NCI-H187 treated with DMSO at 0.1 percent for 48 hours (cell line): ENCODE data around the gene CLEC4G.

Experiments used
- DNase-seq: peaks from one replicate; lab custom pipeline; 2025; lab: John Stamatoyannopoulos, UW

The CLEC4G gene

GRCh38 chr19:7729211-7729610 lies 2.7 kb downstream of the CLEC4G start:
- DNase-seq, result no peak

DNA sequence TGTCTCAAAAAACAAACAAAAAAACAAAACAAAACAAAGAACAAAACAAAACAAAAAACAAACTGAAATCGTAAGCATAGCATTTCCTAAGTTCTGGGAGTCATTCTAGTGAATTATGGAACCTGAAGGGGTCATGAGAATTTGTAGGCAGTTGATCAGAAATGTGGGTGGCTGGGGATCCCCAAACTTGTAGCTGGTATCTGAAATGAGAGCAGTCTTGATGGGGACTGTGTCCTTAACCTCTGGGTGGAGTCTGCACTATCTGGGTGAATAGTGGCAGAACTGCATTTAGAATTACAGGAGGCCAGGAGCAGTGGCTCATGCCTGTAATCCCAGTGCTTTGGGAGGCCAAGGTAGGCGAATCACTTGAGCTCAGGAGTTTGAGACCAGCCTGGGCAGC lies 6.1 kb downstream of the CLEC4G start:
- DNase-seq, result no peak

GRCh38 chr19:7722231-7722651 lies 9.7 kb downstream of the CLEC4G start:
- no peak for DNase-seq

GRCh38 chr19:7720351-7720750 lies 11.6 kb downstream of the CLEC4G start:
- no peak for DNase-seq

DNA sequence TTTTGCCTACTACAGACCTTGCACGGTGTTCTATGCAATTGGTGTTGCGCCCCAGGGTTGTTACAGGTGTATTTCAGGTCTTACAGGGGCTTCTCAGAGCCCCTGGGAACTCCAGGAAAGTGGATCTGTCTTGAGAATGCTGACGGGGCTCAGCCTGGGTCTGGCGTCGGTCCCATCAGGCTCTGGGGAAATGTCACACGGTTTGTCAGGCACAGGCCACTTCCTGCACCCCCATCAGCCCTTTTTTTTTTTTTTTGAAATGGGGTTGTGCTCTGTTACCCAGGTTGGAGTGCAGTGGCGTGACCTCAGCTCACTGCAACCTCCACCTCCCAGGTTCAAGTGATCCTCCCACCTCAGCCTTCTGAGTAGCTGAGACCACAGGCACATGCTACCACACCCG lies 13.2 kb downstream of the CLEC4G start:
- DNase-seq, result no peak

DNA sequence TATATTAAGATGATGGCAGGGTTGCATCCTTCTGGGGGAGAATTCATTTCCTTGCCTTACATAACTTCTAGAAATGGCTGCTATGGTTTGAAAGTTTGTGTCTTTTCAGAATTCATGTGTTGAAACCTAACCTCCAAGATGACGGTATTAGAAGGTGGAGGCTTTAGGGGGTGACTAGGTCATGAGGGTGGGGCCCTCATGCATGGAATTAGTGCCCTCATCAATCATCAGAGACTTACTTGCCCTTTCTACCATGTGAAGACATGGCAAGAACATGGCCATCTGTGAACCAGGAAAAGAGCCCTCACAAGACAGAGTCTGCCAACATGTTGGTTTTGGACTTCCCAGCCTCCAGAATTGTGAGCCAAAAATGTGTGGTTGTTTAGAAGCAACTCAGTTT lies 15.1 kb downstream of the CLEC4G start:
- DNase-seq, result no peak

GRCh38 chr19:7715671-7716070 lies 16.2 kb downstream of the CLEC4G start:
- no peak for DNase-seq

DNA sequence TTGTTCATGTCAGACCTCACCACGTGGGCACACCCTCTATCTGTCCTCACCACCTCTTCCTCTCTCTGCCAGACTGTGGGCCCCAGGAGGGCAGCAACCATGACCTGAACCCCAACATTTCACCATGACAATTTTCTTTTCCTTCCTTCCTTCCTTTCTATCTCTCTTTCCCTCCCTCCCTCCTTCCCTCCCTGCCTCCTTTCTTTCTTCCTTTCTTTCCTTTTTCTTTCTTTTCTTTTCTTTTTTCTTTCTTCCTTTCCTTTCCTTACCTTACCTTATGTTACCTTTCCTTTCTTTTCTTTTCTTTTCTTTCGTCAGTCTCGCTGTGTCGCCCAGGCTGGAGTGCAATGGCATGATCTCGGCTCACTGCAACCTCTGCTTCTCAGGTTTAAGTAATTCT lies 21.3 kb downstream of the CLEC4G start:
- no peak for DNase-seq

- DNase-seq, result no peak
These were observed 21.9 kb downstream of the CLEC4G start for GRCh38 chr19:7709932-7710460.

DNA sequence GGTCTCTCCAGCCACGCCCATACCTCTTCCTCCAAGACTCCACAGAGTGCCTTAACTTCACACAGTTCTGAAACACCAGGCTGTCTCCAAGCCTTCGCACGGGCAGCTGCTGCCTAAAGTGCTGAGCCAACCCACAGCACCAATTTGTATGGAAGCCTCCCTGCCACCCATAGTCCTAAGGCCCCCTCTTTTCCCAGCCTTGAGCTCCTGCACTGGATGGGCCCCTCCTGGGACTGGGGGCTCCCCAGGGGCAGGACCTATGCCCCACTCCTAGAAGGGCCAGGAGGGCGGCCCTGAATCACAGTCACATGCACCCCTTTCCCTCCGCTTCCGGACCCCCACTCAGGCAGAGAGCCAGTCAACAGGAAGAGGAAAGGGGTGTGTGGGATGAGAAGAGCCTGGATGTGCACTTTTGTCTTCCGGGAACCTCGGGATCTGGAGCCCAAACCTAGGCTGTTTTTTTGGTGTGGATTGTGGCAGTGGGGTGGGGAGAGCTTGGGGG lies 24.9 kb downstream of the CLEC4G start:
- no peak for DNase-seq

- DNase-seq, result no peak
These were observed 25.5 kb downstream of the CLEC4G start for GRCh38 chr19:7706188-7706954.

DNA sequence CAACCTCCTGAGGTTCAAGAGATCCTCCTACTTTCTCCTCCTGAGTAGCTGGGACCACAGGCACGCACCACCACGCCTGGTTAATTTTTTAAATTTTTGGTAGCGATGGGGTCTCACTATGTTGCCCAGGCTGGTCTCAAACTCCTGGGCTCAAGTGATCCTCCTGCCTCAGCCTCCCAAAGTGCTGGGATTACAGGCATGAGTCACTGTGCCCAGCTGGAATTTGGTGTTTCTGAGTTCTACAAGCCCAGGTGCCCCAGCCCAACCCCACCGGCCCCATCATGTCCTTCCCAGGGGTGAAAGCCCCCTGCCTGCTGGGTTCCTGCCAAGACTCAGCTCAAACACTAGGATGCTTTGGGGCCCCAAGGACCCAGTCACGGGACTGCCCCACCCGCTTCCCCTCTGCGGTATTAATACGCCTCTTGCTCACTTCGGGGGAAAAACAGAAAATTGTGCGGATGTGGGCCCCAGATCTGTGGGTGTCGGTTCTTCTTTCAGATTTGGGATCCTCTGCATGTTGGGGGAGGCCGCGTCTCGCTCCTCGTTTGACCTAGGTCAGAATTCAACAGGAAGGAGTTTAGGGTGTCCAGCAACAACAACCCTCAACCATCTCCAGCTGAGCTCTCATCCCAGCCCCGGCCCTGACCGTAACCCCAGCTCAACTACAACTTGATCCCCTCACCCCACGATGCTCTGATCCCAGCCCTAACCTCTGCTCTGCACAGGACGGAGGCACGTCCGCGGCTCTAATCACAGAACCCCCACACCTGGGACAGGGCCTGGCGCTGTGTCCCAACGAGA lies 26.3 kb downstream of the CLEC4G start:
- no peak for DNase-seq

DNA sequence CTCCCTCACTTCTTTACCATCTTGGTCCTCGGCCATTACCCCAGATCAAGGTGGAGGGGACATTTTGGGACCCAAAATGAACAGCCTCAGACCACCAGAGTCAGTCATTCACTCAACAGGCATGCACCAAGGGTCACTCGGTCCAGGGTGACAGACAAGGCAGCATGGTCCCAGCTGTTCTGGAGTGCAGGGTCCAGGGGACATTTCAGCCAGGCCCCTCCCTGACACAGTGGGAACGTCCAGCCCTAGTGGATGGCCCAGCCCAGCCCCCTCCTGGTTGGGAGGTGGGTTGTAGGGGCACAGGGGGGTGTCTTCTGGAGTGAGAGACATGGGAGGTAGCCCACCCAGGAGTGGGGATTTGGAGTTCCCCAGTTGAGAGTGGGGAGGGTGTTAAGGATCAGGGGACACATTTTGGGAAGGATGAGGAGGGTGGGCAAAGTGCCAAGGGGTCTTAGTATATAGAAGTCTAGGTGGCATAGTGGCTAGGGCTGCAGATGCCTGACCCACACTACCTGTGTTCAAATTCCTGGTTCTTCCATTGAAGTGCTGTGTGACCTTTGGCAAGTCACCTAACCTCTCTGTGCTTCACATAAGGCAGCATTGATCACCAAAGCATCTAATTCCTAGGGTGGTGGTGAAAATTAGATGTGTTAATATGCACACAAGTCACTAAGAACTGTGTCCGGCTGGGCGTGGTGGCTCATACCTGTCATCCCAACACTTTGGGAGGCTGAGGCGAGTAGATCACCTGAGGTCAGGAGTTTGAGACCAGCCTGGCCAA lies 27.4 kb downstream of the CLEC4G start:
- no peak for DNase-seq

- no peak for DNase-seq
These were observed 28.6 kb downstream of the CLEC4G start for GRCh38 chr19:7703332-7703731.

- no peak for DNase-seq
These were observed 30.1 kb downstream of the CLEC4G start, which contains the start of gene FCER2 for GRCh38 chr19:7701654-7702457. FCER2 (minus strand) TSS chr19:7702131; CDS start chr19:7699760, 2,371 bp downstream.

DNA sequence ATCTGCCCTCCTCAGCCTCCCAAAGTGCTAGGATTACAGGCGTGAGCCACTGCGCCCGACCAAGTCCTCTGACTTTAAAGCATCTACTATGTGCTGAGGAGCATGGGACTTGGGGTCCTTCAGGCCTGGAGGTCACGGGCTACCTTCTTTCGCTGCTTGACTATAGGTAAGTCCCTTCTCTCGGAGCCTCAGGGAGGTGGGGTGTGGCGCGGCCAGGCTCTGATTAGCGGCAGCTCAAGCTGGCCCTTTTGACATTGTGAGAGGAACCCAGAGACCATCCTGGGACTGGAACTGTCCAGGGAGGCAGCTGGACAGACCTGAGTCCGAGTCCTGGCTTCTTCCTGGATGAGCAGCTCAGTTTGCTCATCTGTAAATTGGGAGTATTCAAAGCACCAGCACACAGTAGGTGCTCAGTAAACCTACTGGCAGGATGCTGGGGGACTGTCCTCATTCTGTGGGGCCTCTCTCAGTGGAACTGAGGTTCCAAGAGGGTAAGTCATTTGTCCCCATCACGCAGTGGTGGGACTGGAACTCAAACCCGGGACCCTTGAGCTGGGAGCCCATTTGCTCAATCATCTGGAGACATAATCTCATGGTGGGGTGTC lies 30.8 kb downstream of the CLEC4G start:
- no peak for DNase-seq

DNA sequence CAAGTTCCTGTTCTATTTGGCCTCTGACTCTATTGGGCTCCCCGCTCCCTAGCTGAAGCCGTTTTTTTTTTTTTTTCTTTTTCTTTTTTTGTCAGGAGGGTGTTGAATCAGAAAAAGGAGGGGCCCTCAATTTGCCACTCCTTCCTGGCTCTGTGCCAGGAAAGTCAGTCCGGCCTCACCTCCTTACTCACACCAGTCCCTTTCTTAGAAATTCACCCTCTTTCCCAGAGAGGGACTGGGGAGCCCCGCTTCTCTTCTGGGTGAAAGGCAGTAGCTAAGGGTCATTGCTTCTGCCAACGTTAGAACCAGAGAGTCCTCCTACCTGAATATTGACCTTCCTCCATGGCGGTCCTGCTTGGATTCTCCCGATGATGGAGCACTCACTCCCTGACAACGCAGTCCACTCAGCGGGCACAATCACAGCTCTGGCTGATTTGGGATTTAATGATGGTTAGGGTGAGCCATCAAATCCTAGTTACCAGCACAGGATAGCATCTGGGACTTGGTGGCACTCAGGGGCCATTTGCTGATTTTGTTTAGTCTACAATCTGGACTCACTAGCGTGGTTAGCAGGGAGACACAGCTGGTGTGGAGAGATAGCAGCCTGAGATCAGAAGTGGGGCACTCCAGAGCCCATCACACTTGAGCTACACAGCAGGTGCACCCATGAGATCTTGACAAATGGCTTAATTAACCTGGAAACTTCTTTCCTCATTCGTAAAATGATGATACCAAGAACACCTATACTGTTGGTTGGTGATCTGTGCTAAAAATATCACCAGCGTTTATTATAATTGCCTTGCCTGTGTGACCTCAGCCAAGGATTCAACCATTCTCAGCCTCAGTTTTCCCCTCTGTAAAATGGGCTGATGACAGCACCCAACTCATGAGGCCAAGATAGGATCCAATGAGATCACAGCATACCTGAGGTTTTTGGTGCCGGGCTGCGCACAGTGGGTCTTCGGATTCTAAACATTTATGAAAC lies 32.2 kb downstream of the CLEC4G start:
- no peak for DNase-seq

DNA sequence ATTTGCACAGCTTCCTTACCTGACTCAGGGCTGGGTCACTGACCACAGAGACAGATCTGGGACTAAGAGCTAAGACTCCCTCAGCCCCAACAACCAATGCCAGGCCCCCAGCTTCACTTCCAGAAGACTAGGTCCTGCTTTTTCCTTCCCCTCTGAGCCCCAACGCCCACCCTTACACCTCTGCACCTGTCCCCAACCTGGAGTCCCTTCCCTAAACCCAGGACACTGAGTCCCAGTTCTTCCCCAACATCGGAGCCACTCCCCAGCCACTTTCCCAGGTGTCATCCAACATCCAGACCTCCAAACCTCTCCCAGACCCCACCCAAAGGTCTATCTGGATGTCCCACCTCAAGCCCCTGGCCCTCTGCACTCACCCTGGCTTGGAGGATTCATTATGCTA lies 32.9 kb downstream of the CLEC4G start:
- no peak for DNase-seq

GRCh38 chr19:7698583-7698982 lies 33.3 kb downstream of the CLEC4G start:
- no peak for DNase-seq
